GM10266 (cell line): ENCODE measurements around the gene PSMB5.

Experiments
- DNase-seq: peaks from one replicate; pipeline ENCODE4 v3.0.0; 2012; ENCODE audit errors: extremely low spot score
- CTCF ChIP-seq: IDR thresholded peaks from 2 replicates; pipeline ENCODE4 v1.5.1; 2012; ENCODE audit warnings: mild to moderate bottlenecking, low read depth; ENCODE audit not compliant: control insufficient read depth, insufficient read depth; ENCODE audit errors: missing control alignments

Gene PSMB5

DNA sequence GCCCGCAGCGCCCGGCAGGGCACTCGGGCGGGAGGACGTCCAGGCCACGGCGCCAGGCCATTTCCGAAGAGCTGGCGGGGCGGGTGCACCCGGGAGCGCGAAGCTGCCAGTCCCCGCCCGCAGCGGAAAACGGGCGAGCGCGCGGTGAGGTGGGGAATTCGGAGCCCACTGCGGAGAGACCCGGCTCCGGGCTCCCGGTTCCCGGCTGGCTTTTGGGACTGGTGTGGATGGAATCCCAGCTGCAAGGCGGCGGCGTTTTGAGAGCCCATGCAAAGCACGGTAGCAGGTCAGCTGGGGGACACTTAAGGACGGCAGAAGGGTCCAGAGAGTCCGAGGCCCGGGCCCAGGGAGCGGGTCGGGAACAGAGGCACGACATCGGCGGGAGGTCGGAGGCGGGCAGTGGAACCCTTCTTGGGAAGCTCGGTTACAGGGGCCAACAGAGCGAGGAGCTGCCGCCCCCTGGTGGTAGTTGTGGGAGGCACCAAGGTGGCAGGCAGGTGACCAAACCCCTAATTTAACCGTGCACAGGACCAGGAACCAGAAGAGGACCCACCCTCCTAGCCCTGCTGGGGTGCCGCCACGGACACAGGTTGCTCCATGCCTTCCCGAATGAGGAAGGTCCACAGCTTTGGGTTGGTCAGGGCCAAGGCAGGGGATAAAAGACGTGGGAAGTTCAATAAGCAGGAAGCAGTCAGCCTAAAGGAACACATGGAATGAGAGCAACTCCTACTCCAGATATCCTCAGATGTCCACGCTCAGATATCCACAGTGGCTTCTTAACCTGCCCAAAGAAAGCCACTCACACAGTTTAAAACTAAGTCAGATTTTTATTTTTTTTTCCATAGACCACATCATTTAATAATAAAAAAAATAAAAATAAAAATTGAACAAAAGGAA is 23.3 kb upstream of the PSMB5 start:
- TF ChIP-seq CTCF, result peak; percentile 96
- DNase-seq, result peak; percentile 95

GRCh38 chr14:23056956-23057756 is 22.5 kb upstream of the PSMB5 start, which contains the start of gene CDH24:
Gene CDH24 (minus strand): TSS chr14:23057520. CDS start chr14:23055733, 1,787 bp downstream.
- DNase-seq, result peak; percentile 93

GRCh38 chr14:23056145-23056955 is 21.6 kb upstream of the PSMB5 start:
- DNase-seq, result peak; percentile 95

More at GRCh38 chr14:23056956-23057756, 22.5 kb upstream of the PSMB5 start, which contains the start of gene CDH24:
- no peak for TF ChIP-seq CTCF

GRCh38 chr14:23055621-23056144 is 21.0 kb upstream of the PSMB5 start:
- no peak for DNase-seq
- TF ChIP-seq CTCF, result no peak

More at GRCh38 chr14:23056145-23056955, 21.6 kb upstream of the PSMB5 start:
- peak; percentile 82 for TF ChIP-seq CTCF

DNA sequence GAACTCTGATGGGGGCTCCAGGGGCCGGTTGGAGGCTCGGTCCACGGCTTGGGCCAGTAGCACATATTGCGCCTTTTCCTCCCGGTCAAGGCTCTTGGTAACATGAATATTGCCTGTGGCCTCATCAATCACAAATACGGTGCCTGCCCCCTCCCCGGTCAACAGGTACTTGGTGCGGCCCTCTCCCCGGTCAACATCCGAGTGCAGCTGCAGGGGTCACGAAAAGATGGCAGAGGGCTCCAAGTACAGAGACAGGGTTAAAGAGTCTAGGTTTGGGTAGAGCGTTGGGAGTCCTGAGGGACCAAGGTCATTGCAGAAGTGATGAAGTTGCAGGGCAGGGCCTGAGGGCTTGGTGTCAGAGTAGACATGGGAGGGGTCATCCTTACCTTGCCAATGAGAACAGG is 20.4 kb upstream of the PSMB5 start:
- TF ChIP-seq CTCF, result no peak
- DNase-seq, result no peak

DNA sequence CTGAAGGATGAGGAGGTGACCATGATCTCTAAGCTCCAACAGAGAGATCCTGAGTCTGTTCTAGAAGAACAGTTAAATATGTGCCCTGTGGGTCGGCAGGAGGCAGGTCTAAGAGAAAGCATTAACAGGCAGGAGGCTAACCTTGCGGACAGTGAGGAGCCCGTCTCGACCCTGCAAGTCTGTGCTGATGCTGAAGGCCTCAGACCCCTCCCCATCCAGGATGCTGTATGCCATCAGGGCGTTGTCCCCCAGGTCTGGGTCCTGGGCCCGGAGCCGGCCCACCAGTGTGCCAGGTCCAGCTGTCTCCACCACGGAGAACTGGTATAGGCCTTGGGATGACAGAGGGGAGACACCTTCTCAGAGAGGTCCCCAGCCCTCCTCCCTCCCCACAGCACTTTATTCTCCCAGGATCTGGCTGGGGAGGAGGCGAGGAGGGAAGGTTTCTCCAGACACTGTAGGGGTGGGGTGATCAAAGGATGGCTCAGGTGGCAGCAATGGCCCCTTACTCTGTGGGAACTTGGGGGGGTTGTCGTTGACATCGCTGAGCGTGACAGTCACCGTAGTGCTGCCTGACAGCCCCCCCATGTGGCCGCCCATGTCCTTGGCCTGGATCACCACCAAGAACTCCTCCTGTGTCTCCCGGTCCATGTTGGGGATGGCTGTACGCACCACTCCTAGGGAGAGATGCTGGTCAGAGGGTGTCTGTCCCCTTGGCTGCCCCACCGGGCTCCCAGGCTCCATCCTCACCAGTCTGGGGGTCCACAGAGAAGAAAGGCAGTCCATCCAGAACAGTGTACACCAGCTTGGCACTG is 19.5 kb upstream of the PSMB5 start:
- TF ChIP-seq CTCF, result peak; percentile 60

More for the DNA sequence above, 19.5 kb upstream of the PSMB5 start:
- DNase-seq, result peak; percentile 70
